ENCODE data around the gene TPST1. TPM values are rescaled to one million over a fixed set of nuclear protein-coding genes. Genes with fewer than 3 reads are reported as not detected.

The TPST1 gene
- total and polyA plus RNA-seq, 2 of the 8 experiments (the other 6 are each of a cell fraction or from before 2014, with no cell fraction given): 8.2 to 18.4 TPM

DNA sequence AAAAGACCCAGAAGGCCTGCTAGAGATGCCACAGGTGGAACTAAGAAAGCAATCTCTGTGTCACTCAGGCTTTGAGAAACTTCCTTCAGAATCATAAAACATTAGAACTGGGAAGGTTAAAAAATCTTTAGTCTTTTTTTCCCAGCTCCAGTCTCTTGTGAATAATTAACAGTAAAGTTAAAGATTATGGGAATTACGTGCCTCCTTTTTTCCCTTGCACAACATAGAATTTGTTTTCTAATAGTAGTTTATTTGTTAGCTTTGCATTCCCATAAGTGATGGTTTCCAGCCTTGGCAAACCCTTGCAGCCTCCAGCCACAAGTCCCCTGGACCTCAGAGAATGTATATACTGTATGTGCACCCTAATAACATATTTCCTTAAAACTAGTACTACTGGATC lies 128.3 kb downstream of the TPST1 start:
- POLR2A ChIA-PET (ENCODE audit: partially characterized antibody): interaction anchor here (0.7 to 1.1 kb wide), 2 partner anchors 19 to 25 kb away, joined by 3 to 4 read pairs; no protein-coding TSS in a partner anchor
- Histone ChIP-seq H3K4me1 (replicated peaks in 1 of 4; ENCODE audit: control insufficient read depth in 3 of 4, insufficient read depth in 4 of 4, low read length in 3 of 4) (no peaks in the 10 kb centered on the region), H2BK5ac (ENCODE audit: low read depth, low read length) (no peak overlapping the region), H4K20me1 (replicated peaks in 1 of 2; ENCODE audit: control insufficient read depth in 1 of 2, insufficient read depth in 2 of 2, low read length in 2 of 2) (no peaks in the 10 kb centered on the region), H3K27me3 (replicated peaks in 1 of 4; ENCODE audit: control insufficient read depth in 3 of 4, extremely low read depth in 1 of 4, insufficient read depth in 3 of 4, low read length in 3 of 4) (no peaks in the 10 kb centered on the region), H4K91ac (replicated peaks; ENCODE audit: insufficient read length, low read length) (no peak overlapping the region), H3K4ac (replicated peaks; ENCODE audit: insufficient read length, low read depth, low read length) (no peak overlapping the region), H3K9me3 (ENCODE audit: insufficient read depth in 2 of 2, low read depth in 1 of 2, low read length in 1 of 2) (peaks cover 0 to 2% of the 10 kb centered on the region in 2 experiments; a peak in 1 of 4 replicates), H2BK12ac (ENCODE audit: low read depth, low read length) (no peak overlapping the region), H3K79me1 (ENCODE audit: low read depth, low read length) (no peaks in the 10 kb centered on the region), H3K4me3 (ENCODE audit: extremely low read depth in 1 of 4, insufficient read depth in 2 of 4, low read depth in 3 of 4, low read length in 4 of 4) (no peak overlapping the region), H2BK120ac (replicated peaks; ENCODE audit: low read depth, low read length) (no peak overlapping the region), H2AFZ (ENCODE audit: low read length) (no peak overlapping the region), H2BK20ac (ENCODE audit: low read length) (no peak overlapping the region), H3K4me2 (ENCODE audit: insufficient read depth in 1 of 2, low read depth in 2 of 2, low read length in 2 of 2) (no peak overlapping the region), H2BK15ac (ENCODE audit: low read length) (no peak overlapping the region), H3K18ac (ENCODE audit: extremely low read depth, low read length) (no peak overlapping the region), H4K5ac (ENCODE audit: insufficient read length, low read depth, low read length) (no peak overlapping the region), H4K8ac (ENCODE audit: extremely low read depth, insufficient read depth, low read length) (no peak overlapping the region), H3K56ac (replicated peaks; ENCODE audit: insufficient read length, low read depth, low read length) (no peak overlapping the region), H3K79me2 (ENCODE audit: control insufficient read depth in 1 of 2, insufficient read depth in 2 of 2, low read length in 2 of 2) (no peaks in the 10 kb centered on the region), H3K9ac (replicated peaks in 1 of 4; ENCODE audit: extremely low read depth in 1 of 4, low read depth in 3 of 4, low read length in 3 of 4) (no peak overlapping the region), H3K23me2 (ENCODE audit: low read depth, low read length) (no peaks in the 10 kb centered on the region), H3K27ac (ENCODE audit: low read depth, low read length) (no peak overlapping the region), H3K14ac (ENCODE audit: insufficient read length) (no peak overlapping the region), H3K36me3 (ENCODE audit: control insufficient read depth in 2 of 4, insufficient read depth in 4 of 4, low read length in 3 of 4) (no peaks in the 10 kb centered on the region), H3K23ac (ENCODE audit: insufficient read length) (no peak overlapping the region), H2AK5ac (ENCODE audit: low read depth, low read length) (no peak overlapping the region)
- FAIRE-seq (no peak), DNase-seq (ENCODE audit: low read depth in 1 of 2, low spot score in 2 of 2) (no peak)
- 82% methylated on average over 1 of the region's 1 CpG; no CpG with 5 or more reads in 1 of the 2 experiments for WGBS, 2 experiments (ENCODE audit: extremely low coverage in 1 of 2, insufficient coverage in 1 of 2, insufficient read length in 1 of 2, insufficient replicate concordance in 2 of 2, low coverage in 1 of 2, low lambda C conversion rate in 2 of 2, missing lambda C conversion rate in 1 of 2)
- CTCF ChIA-PET (ENCODE audit: partially characterized antibody): no interaction called here
- TF ChIP-seq, protein P1, sequence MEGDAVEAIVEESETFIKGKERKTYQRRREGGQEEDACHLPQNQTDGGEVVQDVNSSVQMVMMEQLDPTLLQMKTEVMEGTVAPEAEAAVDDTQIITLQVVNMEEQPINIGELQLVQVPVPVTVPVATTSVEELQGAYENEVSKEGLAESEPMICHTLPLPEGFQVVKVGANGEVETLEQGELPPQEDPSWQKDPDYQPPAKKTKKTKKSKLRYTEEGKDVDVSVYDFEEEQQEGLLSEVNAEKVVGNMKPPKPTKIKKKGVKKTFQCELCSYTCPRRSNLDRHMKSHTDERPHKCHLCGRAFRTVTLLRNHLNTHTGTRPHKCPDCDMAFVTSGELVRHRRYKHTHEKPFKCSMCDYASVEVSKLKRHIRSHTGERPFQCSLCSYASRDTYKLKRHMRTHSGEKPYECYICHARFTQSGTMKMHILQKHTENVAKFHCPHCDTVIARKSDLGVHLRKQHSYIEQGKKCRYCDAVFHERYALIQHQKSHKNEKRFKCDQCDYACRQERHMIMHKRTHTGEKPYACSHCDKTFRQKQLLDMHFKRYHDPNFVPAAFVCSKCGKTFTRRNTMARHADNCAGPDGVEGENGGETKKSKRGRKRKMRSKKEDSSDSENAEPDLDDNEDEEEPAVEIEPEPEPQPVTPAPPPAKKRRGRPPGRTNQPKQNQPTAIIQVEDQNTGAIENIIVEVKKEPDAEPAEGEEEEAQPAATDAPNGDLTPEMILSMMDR (IDR thresholded peaks at IDR 0.05; ENCODE audit: control extremely low read depth in 1 of 3, insufficient read depth in 1 of 3, low read depth in 1 of 3, low read length in 3 of 3): no peak
- no peak for TF ChIP-seq CEBPB (IDR thresholded peaks at IDR 0.05; ENCODE audit: low read depth, low read length)
- TF ChIP-seq EP300 (IDR thresholded peaks at IDR 0.05; ENCODE audit: borderline replicate concordance in 1 of 2, low read depth in 2 of 2, low read length in 2 of 2): no peak
- no peak for TF ChIP-seq CBX5 (IDR thresholded peaks at IDR 0.05; ENCODE audit: low read depth, low read length)
- no peak for TF ChIP-seq RNF2 (IDR thresholded peaks at IDR 0.05; ENCODE audit: borderline replicate concordance, low read depth, low read length, missing control alignments, poor library complexity, severe bottlenecking)
- TF ChIP-seq RFX5 (IDR thresholded peaks at IDR 0.05; ENCODE audit: borderline replicate concordance, low read depth, low read length): no peak
- TF ChIP-seq, protein P2, sequence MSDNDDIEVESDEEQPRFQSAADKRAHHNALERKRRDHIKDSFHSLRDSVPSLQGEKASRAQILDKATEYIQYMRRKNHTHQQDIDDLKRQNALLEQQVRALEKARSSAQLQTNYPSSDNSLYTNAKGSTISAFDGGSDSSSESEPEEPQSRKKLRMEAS (IDR thresholded peaks at IDR 0.05): no peak
- no peak for TF ChIP-seq CREB1 (IDR thresholded peaks at IDR 0.05)

Measured in H1 (cell line).